HG02852 (cell line): ENCODE data around the gene POU2F1.

ENCODE experiments used
- ATAC-seq: cut with Tn5 transposase; IDR thresholded peaks from one replicate; pipeline ENCODE4 v1.9.1; 2021; ENCODE audit warnings: mild to moderate bottlenecking, moderate library complexity; ENCODE audit not compliant: unreplicated experiment

The POU2F1 gene

DNA sequence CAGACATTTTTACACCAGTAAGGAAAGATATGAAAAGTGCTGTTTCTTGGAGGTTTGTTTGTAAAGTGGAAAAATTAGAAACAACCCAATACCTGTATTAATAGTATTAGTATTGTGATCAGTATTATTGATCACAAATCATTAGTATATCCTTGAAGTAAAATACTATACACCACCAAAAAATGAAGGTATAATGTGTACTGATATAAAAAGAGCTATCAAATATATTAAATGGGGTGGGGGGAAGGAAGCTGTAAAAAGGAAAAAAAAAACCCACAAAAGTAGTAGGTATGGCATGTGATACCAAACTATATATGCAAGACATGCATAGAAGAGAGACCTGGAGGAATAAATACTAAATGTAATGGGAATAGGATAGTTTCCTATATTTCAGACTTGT lies 46.3 kb downstream of the POU2F1 start:
- ATAC-seq = no peak

- no peak for ATAC-seq
Observed at GRCh38 chr1:167268347-167268787, 47.7 kb downstream of the POU2F1 start.

- no peak for ATAC-seq
Observed at GRCh38 chr1:167270349-167271092, 49.8 kb downstream of the POU2F1 start.

- ATAC-seq = no peak
Observed at GRCh38 chr1:167272369-167272957, 51.8 kb downstream of the POU2F1 start.

- no peak for ATAC-seq
Observed at GRCh38 chr1:167273027-167273800, 52.5 kb downstream of the POU2F1 start.

GRCh38 chr1:167274061-167274460 lies 53.4 kb downstream of the POU2F1 start:
- ATAC-seq = no peak

- ATAC-seq = peak; percentile 94
Observed at GRCh38 chr1:167276969-167277368, 56.3 kb downstream of the POU2F1 start.

GRCh38 chr1:167278497-167278896 lies 57.8 kb downstream of the POU2F1 start:
- no peak for ATAC-seq

GRCh38 chr1:167280912-167281311 lies 60.2 kb downstream of the POU2F1 start:
- ATAC-seq = no peak

DNA sequence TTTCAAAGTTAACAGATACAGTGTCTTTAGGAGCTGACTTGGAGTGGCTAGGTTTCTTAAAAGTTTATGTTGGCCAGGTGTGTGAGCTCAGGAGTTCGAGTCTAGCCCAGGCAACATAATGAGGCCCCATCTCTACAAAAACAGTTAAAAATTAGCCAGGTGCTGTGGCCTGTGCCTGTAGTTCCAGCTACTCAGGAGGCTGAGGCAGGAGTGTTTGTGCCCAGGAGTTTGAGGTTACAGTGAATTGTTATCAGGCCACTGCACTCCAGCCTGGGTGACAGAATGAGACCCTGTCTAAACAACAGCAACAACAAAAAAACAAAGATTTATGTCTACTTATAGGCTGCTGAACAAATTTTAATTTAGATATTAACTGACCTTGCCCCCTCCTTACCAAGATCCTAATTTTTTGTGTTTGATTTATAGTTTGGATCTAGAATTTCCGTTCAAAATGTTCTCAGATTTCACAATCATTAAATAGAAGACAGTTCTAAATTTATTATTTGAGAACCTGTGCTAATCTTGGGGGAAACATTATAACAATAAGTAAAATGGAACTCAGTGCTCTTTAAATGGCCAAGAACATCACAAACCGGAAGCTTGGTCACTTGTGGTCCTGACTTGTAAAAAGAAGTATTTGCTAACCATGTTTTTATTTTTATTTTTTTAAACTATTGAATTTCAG lies 67.8 kb downstream of the POU2F1 start:
- ATAC-seq = no peak

- ATAC-seq = no peak
Observed at GRCh38 chr1:167289075-167289442, 68.4 kb downstream of the POU2F1 start.

DNA sequence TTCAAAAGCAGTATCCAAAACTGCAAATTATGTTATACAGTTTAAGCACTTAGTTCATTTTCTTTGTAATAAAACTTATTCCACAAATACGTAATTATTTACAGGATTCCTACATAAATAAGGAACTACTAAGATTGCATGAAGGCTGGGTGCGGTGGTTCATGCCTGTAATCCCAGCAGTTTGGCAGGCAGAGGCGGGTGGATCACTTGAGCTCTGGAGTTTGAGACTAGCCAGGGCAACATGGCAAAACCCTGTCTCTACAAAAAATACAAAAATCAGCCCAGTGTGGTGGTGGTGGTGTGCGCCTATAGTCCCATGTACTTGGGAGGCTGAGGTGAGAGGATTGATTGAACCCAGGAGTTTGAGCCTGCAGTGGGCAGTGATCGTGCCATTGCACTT lies 69.3 kb downstream of the POU2F1 start:
- ATAC-seq = no peak

DNA sequence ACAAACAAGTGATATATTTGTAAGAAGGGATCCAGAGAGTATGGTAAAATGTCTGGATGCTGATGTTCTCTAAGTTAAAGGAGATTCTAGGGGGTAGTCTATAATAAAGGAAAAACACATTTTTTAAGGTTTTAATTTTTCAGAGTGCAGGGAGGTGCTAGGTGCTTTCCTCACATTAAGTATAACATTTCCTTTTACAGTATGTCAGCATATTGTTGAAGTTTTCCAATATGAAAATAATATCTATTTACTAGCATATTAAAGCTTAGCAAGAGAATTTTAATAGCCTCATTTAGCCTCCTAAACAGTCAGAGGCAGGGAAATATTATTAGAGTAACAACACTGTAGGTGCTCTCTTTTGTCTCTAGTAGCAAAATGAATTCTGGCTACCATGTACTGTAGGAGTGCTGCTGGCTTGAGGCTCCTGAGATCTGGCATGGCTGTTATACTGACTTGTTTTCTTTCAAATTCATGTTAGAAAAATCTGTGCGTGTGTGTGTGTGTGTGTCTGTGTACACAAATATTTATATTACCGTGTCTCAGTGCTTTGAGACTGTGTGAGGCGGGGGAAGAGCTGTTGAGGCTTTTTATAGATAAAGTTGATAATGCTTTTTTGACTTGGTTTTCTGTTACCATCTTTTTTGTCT lies 71.0 kb downstream of the POU2F1 start:
- ATAC-seq = no peak

DNA sequence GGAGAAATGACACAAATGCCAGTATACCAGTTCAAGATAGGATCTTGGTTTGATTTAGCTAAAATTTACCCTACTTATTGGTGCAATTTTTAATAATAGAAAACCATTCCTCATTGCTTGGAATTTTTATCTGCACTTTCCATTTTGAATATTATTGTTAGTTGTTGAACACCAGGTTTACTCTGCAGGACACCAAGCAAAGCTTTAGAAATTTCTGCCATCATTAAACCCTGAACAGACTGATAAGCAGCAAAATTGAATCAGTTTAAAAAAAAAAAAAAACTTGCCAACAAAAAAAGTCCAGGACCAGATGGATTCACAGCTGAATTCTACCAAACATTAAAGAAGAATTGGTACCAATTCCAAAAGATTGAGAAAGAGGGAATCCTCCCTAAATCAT lies 71.5 kb downstream of the POU2F1 start:
- ATAC-seq = no peak

DNA sequence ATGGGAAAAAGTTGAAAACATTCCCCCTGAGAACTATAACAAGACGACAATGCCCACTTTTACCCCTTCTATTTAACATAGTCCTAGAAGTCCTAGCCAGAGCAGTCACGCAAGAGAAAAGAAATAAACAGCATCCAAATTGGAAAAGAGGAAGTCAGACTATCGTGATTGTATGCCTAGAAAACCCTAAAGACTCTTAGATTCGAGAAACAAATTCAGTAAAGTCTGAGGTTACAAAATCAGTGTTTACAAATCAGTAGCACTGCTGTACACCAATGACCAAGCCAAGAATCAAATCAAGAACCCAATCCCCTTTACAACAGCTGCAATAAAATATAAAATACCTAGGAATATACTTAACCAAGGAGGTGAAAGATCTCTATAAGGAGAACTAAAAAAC lies 72.4 kb downstream of the POU2F1 start:
- ATAC-seq = no peak

DNA sequence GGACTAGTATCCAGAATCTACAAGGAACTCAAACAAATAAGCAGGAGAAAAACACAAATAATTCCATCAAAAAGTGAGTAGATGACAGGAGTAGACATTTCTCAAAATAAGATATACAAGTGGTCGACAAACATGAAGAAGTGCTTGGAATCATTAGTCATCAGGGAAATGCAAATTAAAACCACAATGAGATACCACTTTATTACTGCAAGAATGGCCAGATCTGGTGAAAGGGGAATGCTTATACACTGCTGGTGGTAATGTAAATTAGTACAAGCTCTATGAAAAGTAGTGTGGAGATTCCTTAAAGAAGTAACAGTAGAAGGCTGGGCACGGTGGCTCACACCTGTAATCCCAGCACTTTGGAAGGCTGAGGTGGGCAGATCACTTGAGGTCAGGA lies 73.8 kb downstream of the POU2F1 start:
- ATAC-seq = no peak

- no peak for ATAC-seq
Observed at GRCh38 chr1:167297222-167298214, 76.8 kb downstream of the POU2F1 start.

- ATAC-seq = no peak
Observed at GRCh38 chr1:167298325-167298724, 77.6 kb downstream of the POU2F1 start.

GRCh38 chr1:167301355-167301754 lies 80.7 kb downstream of the POU2F1 start:
- no peak for ATAC-seq

- ATAC-seq = no peak
Observed at GRCh38 chr1:167304165-167304564, 83.5 kb downstream of the POU2F1 start.
